Measurements from ENCODE around the gene GDI2. TPM values are rescaled to one million over a fixed set of nuclear protein-coding genes. Genes with fewer than 3 reads are reported as not detected.
"Not testable (repeated sequence)": the region's sequence is repeated elsewhere in the genome, so short reads cannot be mapped to it uniquely, and the experiment has no call there.

GDI2 gene
- total RNA-seq, 1 donor from 2014 or later, result 346 TPM

DNA sequence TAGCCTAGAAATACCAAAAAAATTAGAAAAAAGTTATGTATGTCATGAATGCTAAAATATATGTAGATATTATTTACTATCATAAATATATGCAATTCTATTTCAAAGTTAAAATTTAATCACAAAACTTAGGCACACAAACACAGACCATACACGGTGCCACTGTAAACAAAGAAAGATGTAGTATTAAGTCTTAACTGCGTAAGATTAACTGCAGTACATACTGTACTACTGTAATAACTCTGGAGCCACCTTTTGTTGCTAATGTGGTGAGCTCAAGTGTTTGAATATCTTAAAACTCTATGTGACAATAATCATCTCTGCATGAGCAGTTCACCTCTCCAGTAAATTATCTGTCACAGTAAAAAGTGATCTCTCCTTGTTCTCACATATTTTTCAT lies 23.6 kb downstream of the GDI2 start:
- peaks cover 33% of the 10 kb centered on the region for H3K36me3 Mint-ChIP-seq (ENCODE audit: low read depth)
- no peak overlapping the region for H3K4me3 Mint-ChIP-seq

GRCh38 chr10:5788969-5789368 lies 24.3 kb downstream of the GDI2 start:
- no peak for DNase-seq (ENCODE audit: low read depth, low spot score)
- no peaks in the 10 kb centered on the region for H3K9me3 Mint-ChIP-seq
- TF ChIP-seq, protein P1, sequence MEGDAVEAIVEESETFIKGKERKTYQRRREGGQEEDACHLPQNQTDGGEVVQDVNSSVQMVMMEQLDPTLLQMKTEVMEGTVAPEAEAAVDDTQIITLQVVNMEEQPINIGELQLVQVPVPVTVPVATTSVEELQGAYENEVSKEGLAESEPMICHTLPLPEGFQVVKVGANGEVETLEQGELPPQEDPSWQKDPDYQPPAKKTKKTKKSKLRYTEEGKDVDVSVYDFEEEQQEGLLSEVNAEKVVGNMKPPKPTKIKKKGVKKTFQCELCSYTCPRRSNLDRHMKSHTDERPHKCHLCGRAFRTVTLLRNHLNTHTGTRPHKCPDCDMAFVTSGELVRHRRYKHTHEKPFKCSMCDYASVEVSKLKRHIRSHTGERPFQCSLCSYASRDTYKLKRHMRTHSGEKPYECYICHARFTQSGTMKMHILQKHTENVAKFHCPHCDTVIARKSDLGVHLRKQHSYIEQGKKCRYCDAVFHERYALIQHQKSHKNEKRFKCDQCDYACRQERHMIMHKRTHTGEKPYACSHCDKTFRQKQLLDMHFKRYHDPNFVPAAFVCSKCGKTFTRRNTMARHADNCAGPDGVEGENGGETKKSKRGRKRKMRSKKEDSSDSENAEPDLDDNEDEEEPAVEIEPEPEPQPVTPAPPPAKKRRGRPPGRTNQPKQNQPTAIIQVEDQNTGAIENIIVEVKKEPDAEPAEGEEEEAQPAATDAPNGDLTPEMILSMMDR (conservative IDR thresholded peaks at IDR 0.05), result no peak
- no peak overlapping the region for H3K4me3 Mint-ChIP-seq
- no peaks in the 10 kb centered on the region for H3K4me1 Mint-ChIP-seq
- H3K36me3 Mint-ChIP-seq (ENCODE audit: low read depth), result peaks cover 37% of the 10 kb centered on the region
- H3K27me3 Mint-ChIP-seq (ENCODE audit: low read depth), result no peaks in the 10 kb centered on the region
- no peak overlapping the region for H3K27ac Mint-ChIP-seq (ENCODE audit: unreplicated experiment)

More for the DNA sequence above, 23.6 kb downstream of the GDI2 start:
- no peak overlapping the region for H3K27ac Mint-ChIP-seq (ENCODE audit: unreplicated experiment)
- TF ChIP-seq, protein P1 (conservative IDR thresholded peaks at IDR 0.05), result no peak
- H3K9me3 Mint-ChIP-seq, result no peaks in the 10 kb centered on the region
- no peak for DNase-seq (ENCODE audit: low read depth, low spot score)
- H3K4me1 Mint-ChIP-seq, result no peaks in the 10 kb centered on the region
- H3K27me3 Mint-ChIP-seq (ENCODE audit: low read depth), result no peaks in the 10 kb centered on the region

DNA sequence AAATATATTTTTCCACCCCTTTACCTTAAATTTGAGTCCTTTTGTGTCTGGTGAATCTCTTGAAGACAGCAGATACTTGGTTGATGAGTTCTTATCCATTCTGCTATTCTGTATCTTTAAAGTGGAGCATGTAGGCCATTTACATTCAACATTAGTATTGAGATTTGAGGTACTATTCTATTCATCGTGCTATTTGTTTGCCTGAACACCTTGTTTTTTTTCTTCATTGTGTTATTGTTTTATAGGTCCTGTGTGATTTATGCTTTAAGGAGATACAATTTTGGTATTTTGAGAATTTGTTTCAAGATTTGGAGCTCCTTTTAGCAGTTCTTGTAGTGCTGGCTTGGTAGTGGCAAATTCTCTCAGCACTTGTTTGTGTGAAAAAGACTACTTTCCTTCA lies 29.9 kb downstream of the GDI2 start:
- DNase-seq (ENCODE audit: low read depth, low spot score), result no peak
- H3K27ac Mint-ChIP-seq (ENCODE audit: unreplicated experiment), result no peak overlapping the region
- TF ChIP-seq, protein P1 (conservative IDR thresholded peaks at IDR 0.05), result no peak
- H3K27me3 Mint-ChIP-seq (ENCODE audit: low read depth), result no peaks in the 10 kb centered on the region
- no peak overlapping the region for H3K4me3 Mint-ChIP-seq
- H3K4me1 Mint-ChIP-seq, result peaks cover 7% of the 10 kb centered on the region
- no peaks in the 10 kb centered on the region for H3K9me3 Mint-ChIP-seq
- peaks cover 48% of the 10 kb centered on the region for H3K36me3 Mint-ChIP-seq (ENCODE audit: low read depth)

- H3K9me3 Mint-ChIP-seq, result no peaks in the 10 kb centered on the region
- H3K4me1 Mint-ChIP-seq, result peaks cover 11% of the 10 kb centered on the region
- no peak for DNase-seq (ENCODE audit: low read depth, low spot score)
- no peak overlapping the region for H3K27ac Mint-ChIP-seq (ENCODE audit: unreplicated experiment)
- H3K4me3 Mint-ChIP-seq, result no peak overlapping the region
- peaks cover 53% of the 10 kb centered on the region for H3K36me3 Mint-ChIP-seq (ENCODE audit: low read depth)
- TF ChIP-seq, protein P1 (conservative IDR thresholded peaks at IDR 0.05), result no peak
- no peaks in the 10 kb centered on the region for H3K27me3 Mint-ChIP-seq (ENCODE audit: low read depth)
These were observed 31.1 kb downstream of the GDI2 start for GRCh38 chr10:5782174-5782573.

DNA sequence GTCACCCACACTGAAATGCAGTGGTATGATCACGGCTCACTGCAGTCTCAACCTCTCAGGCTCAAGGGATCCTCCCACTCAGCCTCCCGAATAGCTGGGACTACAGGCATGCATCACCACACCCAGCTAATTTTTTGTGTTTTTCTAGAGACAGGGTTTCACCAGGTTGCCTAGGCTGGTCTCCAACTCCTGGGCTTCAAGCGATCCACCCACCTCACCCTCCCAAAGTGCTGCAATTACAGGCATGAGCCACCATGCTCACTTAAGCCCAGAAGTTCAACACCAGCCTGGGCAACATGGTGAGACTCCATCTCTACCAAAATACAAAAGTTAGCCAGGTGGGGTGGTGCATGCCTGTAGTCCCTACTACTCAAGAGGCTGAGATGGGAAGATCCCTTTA lies 33.5 kb downstream of the GDI2 start:
- H3K4me1 Mint-ChIP-seq, result peaks cover 26% of the 10 kb centered on the region
- H3K27ac Mint-ChIP-seq (ENCODE audit: unreplicated experiment), result no peak overlapping the region
- no peaks in the 10 kb centered on the region for H3K9me3 Mint-ChIP-seq
- peaks cover 45% of the 10 kb centered on the region for H3K36me3 Mint-ChIP-seq (ENCODE audit: low read depth)
- no peak for DNase-seq (ENCODE audit: low read depth, low spot score)
- H3K4me3 Mint-ChIP-seq, result no peak overlapping the region
- TF ChIP-seq, protein P1 (conservative IDR thresholded peaks at IDR 0.05), result no peak
- no peaks in the 10 kb centered on the region for H3K27me3 Mint-ChIP-seq (ENCODE audit: low read depth)

- H3K27ac Mint-ChIP-seq (ENCODE audit: unreplicated experiment); H3K4me3 Mint-ChIP-seq; H3K9me3 Mint-ChIP-seq; DNase-seq (ENCODE audit: low read depth, low spot score); H3K27me3 Mint-ChIP-seq (ENCODE audit: low read depth): not testable (repeated sequence)
- peaks cover 28% of the 10 kb centered on the region for H3K36me3 Mint-ChIP-seq (ENCODE audit: low read depth)
- peaks cover 26% of the 10 kb centered on the region for H3K4me1 Mint-ChIP-seq
These were observed 35.5 kb downstream of the GDI2 start for GRCh38 chr10:5777758-5778157.

Data from neural crest cell (in vitro differentiated cells).